ENCODE measurements around the gene ZNF536.

Gene ZNF536

DNA sequence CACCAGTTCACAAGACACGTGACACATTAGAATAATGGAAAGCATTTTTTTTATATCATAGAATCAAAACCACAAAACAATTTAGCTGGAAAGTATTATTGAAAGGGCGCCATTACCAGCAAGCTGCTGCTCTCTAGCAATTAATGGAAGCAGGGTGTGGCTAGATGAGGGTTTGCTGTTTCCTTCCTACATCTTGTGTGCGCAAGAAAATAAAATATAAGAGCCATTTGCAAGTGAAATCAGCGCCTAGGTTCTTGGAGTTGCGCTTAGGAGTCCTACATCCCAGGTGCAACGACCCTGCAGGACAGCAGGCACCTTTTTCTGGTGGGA, 140.9 kb downstream of the ZNF536 start:
- H3K27me3 ChIP-seq (ENCODE audit: control insufficient read depth in 1 of 2, insufficient read depth in 1 of 2, low read length in 2 of 2) = peaks cover 0 to 9% of the 10 kb centered on the region in 2 experiments
- no peak overlapping the region for H2AFZ ChIP-seq (ENCODE audit: low read depth, low read length)
- H3K4me1 ChIP-seq (ENCODE audit: control insufficient read depth, insufficient read depth, low read depth, low read length) = peaks cover 1% of the 10 kb centered on the region
- H3K4me3 ChIP-seq (ENCODE audit: insufficient read depth in 1 of 2, low read depth in 1 of 2, low read length in 2 of 2) = no peak overlapping the region
- DNase-seq = no peak
- H2BK120ac ChIP-seq (ENCODE audit: low read depth, low read length) = no peak overlapping the region
- H3K27ac ChIP-seq (ENCODE audit: low read length, poor library complexity, severe bottlenecking) = no peak overlapping the region
- no peak overlapping the region for H3K4me2 ChIP-seq (ENCODE audit: low read length, poor library complexity, severe bottlenecking)
- H3K9me3 ChIP-seq (ENCODE audit: control insufficient read depth, low read length) = no peaks in the 10 kb centered on the region
- no peak overlapping the region for H2BK15ac ChIP-seq (ENCODE audit: low read depth, poor library complexity, severe bottlenecking)
- H3K79me1 ChIP-seq (replicated peaks; ENCODE audit: low read length, poor library complexity, severe bottlenecking) = no peaks in the 10 kb centered on the region
- H3K9ac ChIP-seq (ENCODE audit: low read length) = no peak overlapping the region
- H4K8ac ChIP-seq (ENCODE audit: low read length) = no peak overlapping the region
- H3K18ac ChIP-seq (ENCODE audit: low read depth in 1 of 2, low read length in 2 of 2) = no peak overlapping the region
- 70% methylated on average over 5 of the region's 6 CpGs for WGBS
- H2AK5ac ChIP-seq (ENCODE audit: low read length, severe bottlenecking) = no peak overlapping the region
- no peak overlapping the region for H3K14ac ChIP-seq (ENCODE audit: low read length in 2 of 2)
- no peak overlapping the region for H3K4ac ChIP-seq (ENCODE audit: low read depth in 1 of 2, low read length in 2 of 2)
- no peak overlapping the region for H3K23ac ChIP-seq (ENCODE audit: low read length in 2 of 2)
- H4K91ac ChIP-seq (ENCODE audit: low read length) = no peak overlapping the region
- H2BK12ac ChIP-seq (ENCODE audit: low read length in 2 of 2) = no peak overlapping the region
- no peak overlapping the region for H2BK5ac ChIP-seq (ENCODE audit: low read depth, low read length, poor library complexity, severe bottlenecking)
- no peaks in the 10 kb centered on the region for H3K36me3 ChIP-seq (ENCODE audit: control insufficient read depth in 1 of 2, insufficient read depth in 2 of 2, low read depth in 1 of 2, low read length in 2 of 2)

GRCh38 chr19:30516111-30516510, 143.9 kb downstream of the ZNF536 start:
- no peak overlapping the region for H3K14ac ChIP-seq (ENCODE audit: low read length in 2 of 2)
- H2BK120ac ChIP-seq (ENCODE audit: low read depth, low read length) = no peak overlapping the region
- no peaks in the 10 kb centered on the region for H3K79me1 ChIP-seq (replicated peaks; ENCODE audit: low read length, poor library complexity, severe bottlenecking)
- H3K4me2 ChIP-seq (ENCODE audit: low read length, poor library complexity, severe bottlenecking) = no peak overlapping the region
- no peak overlapping the region for H3K9ac ChIP-seq (ENCODE audit: low read length)
- H3K4me1 ChIP-seq (ENCODE audit: control insufficient read depth, insufficient read depth, low read depth, low read length) = peaks cover 1% of the 10 kb centered on the region
- 77% methylated on average over 6 of the region's 6 CpGs for WGBS
- no peak overlapping the region for H3K27ac ChIP-seq (ENCODE audit: low read length, poor library complexity, severe bottlenecking)
- H4K8ac ChIP-seq (ENCODE audit: low read length) = no peak overlapping the region
- H2AFZ ChIP-seq (ENCODE audit: low read depth, low read length) = no peak overlapping the region
- no peak for DNase-seq
- H3K4me3 ChIP-seq (ENCODE audit: insufficient read depth in 1 of 2, low read depth in 1 of 2, low read length in 2 of 2) = no peak overlapping the region
- H3K4ac ChIP-seq (ENCODE audit: low read depth in 1 of 2, low read length in 2 of 2) = no peak overlapping the region
- peaks cover 0 to 4% of the 10 kb centered on the region in 2 experiments for H3K27me3 ChIP-seq (ENCODE audit: control insufficient read depth in 1 of 2, insufficient read depth in 1 of 2, low read length in 2 of 2)
- H2BK5ac ChIP-seq (ENCODE audit: low read depth, low read length, poor library complexity, severe bottlenecking) = no peak overlapping the region
- H2BK15ac ChIP-seq (ENCODE audit: low read depth, poor library complexity, severe bottlenecking) = no peak overlapping the region
- H3K36me3 ChIP-seq (ENCODE audit: control insufficient read depth in 1 of 2, insufficient read depth in 2 of 2, low read depth in 1 of 2, low read length in 2 of 2) = no peaks in the 10 kb centered on the region
- H2AK5ac ChIP-seq (ENCODE audit: low read length, severe bottlenecking) = no peak overlapping the region
- H3K18ac ChIP-seq (ENCODE audit: low read depth in 1 of 2, low read length in 2 of 2) = no peak overlapping the region
- no peaks in the 10 kb centered on the region for H3K9me3 ChIP-seq (ENCODE audit: control insufficient read depth, low read length)
- H3K23ac ChIP-seq (ENCODE audit: low read length in 2 of 2) = no peak overlapping the region
- no peak overlapping the region for H2BK12ac ChIP-seq (ENCODE audit: low read length in 2 of 2)
- H4K91ac ChIP-seq (ENCODE audit: low read length) = no peak overlapping the region

DNA sequence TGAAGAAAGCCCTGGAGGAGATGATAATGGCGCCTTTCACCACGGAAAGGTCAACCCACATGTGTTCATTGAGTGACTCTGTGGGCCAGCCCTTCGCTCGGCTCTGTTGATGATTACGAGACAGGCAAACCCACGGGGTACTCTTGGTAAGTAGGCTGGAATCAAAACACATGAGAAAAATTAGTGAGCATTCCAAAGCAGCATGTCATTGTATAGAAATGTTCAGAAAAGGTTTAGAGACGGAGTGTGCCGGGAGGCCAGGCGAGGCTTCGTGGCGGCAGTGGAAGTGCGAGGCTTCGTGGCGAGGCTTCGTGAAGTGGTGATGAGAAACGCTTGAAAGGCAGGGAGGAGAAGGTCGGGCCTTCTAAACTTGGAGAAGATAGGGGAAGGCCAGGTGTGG, 144.3 kb downstream of the ZNF536 start:
- H3K9ac ChIP-seq (ENCODE audit: low read length) = no peak overlapping the region
- no peak overlapping the region for H2BK5ac ChIP-seq (ENCODE audit: low read depth, low read length, poor library complexity, severe bottlenecking)
- no peak overlapping the region for H3K14ac ChIP-seq (ENCODE audit: low read length in 2 of 2)
- H3K36me3 ChIP-seq (ENCODE audit: control insufficient read depth in 1 of 2, insufficient read depth in 2 of 2, low read depth in 1 of 2, low read length in 2 of 2) = no peaks in the 10 kb centered on the region
- H3K23ac ChIP-seq (ENCODE audit: low read length in 2 of 2) = no peak overlapping the region
- no peak for DNase-seq
- no peaks in the 10 kb centered on the region for H3K79me1 ChIP-seq (replicated peaks; ENCODE audit: low read length, poor library complexity, severe bottlenecking)
- no peak overlapping the region for H3K4ac ChIP-seq (ENCODE audit: low read depth in 1 of 2, low read length in 2 of 2)
- no peak overlapping the region for H2AK5ac ChIP-seq (ENCODE audit: low read length, severe bottlenecking)
- H3K18ac ChIP-seq (ENCODE audit: low read depth in 1 of 2, low read length in 2 of 2) = no peak overlapping the region
- H3K4me2 ChIP-seq (ENCODE audit: low read length, poor library complexity, severe bottlenecking) = no peak overlapping the region
- H3K4me3 ChIP-seq (ENCODE audit: insufficient read depth in 1 of 2, low read depth in 1 of 2, low read length in 2 of 2) = no peak overlapping the region
- no peak overlapping the region for H3K27ac ChIP-seq (ENCODE audit: low read length, poor library complexity, severe bottlenecking)
- no peak overlapping the region for H2AFZ ChIP-seq (ENCODE audit: low read depth, low read length)
- H4K91ac ChIP-seq (ENCODE audit: low read length) = no peak overlapping the region
- WGBS = 87% methylated on average over 17 of the region's 17 CpGs
- H3K9me3 ChIP-seq (ENCODE audit: control insufficient read depth, low read length) = no peaks in the 10 kb centered on the region
- no peak overlapping the region for H2BK120ac ChIP-seq (ENCODE audit: low read depth, low read length)
- H2BK15ac ChIP-seq (ENCODE audit: low read depth, poor library complexity, severe bottlenecking) = no peak overlapping the region
- peaks cover 0 to 4% of the 10 kb centered on the region in 2 experiments for H3K27me3 ChIP-seq (ENCODE audit: control insufficient read depth in 1 of 2, insufficient read depth in 1 of 2, low read length in 2 of 2)
- no peak overlapping the region for H2BK12ac ChIP-seq (ENCODE audit: low read length in 2 of 2)
- H3K4me1 ChIP-seq (ENCODE audit: control insufficient read depth, insufficient read depth, low read depth, low read length) = peaks cover 1% of the 10 kb centered on the region
- no peak overlapping the region for H4K8ac ChIP-seq (ENCODE audit: low read length)

DNA sequence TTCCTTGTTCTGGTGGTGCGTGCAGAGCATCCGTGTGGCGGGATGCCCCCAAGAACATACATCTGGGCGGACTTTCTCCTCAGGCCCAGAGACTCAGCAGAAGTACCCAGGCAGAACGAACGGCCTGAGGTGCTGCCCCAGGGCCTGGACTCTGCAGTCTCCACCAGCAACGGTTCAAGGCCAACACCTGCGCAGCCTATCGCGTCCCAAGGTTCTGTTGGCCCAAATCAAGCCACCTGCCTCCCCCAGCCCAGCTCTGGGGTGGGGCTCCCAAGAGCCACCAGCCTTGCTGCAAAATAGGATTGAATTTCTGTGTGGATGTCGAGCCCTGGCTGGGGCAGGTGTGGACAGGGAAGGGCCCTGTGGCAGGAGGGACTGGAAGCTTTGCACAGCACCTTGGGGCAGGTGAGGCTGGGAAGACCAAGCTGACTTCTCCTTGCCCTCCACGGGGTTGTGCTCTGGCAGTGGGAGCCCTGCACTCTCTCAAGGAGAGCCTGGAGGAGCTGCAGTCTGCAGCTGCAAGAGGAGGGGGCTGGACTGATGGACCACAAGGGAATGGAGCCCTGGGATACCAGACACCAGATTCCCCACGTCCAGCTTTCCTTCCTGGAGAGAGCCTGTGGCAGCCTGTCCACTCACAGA, 146.9 kb downstream of the ZNF536 start:
- Histone ChIP-seq H2AK5ac (ENCODE audit: low read length, severe bottlenecking) (no peak overlapping the region), H3K9me3 (ENCODE audit: control insufficient read depth, low read length) (no peaks in the 10 kb centered on the region), H3K4me3 (ENCODE audit: insufficient read depth in 1 of 2, low read depth in 1 of 2, low read length in 2 of 2) (no peak overlapping the region), H3K4me1 (ENCODE audit: control insufficient read depth, insufficient read depth, low read depth, low read length) (peaks cover 1% of the 10 kb centered on the region), H3K36me3 (ENCODE audit: control insufficient read depth in 1 of 2, insufficient read depth in 2 of 2, low read depth in 1 of 2, low read length in 2 of 2) (no peaks in the 10 kb centered on the region), H3K4me2 (ENCODE audit: low read length, poor library complexity, severe bottlenecking) (no peak overlapping the region), H2BK120ac (ENCODE audit: low read depth, low read length) (no peak overlapping the region), H4K8ac (ENCODE audit: low read length) (no peak overlapping the region), H2BK15ac (ENCODE audit: low read depth, poor library complexity, severe bottlenecking) (no peak overlapping the region), H3K27ac (ENCODE audit: low read length, poor library complexity, severe bottlenecking) (no peak overlapping the region), H4K91ac (ENCODE audit: low read length) (no peak overlapping the region), H2AFZ (ENCODE audit: low read depth, low read length) (no peak overlapping the region), H3K14ac (ENCODE audit: low read length in 2 of 2) (no peak overlapping the region), H2BK5ac (ENCODE audit: low read depth, low read length, poor library complexity, severe bottlenecking) (no peak overlapping the region), H3K9ac (ENCODE audit: low read length) (no peak overlapping the region), H3K23ac (ENCODE audit: low read length in 2 of 2) (no peak overlapping the region), H2BK12ac (ENCODE audit: low read length in 2 of 2) (no peak overlapping the region), H3K27me3 (ENCODE audit: control insufficient read depth in 1 of 2, insufficient read depth in 1 of 2, low read length in 2 of 2) (peaks cover 0 to 4% of the 10 kb centered on the region in 2 experiments), H3K18ac (ENCODE audit: low read depth in 1 of 2, low read length in 2 of 2) (no peak overlapping the region), H3K4ac (ENCODE audit: low read depth in 1 of 2, low read length in 2 of 2) (no peak overlapping the region), H3K79me1 (replicated peaks; ENCODE audit: low read length, poor library complexity, severe bottlenecking) (no peaks in the 10 kb centered on the region)
- no peak for DNase-seq
- WGBS = 72% methylated on average over 12 of the region's 13 CpGs

Measured in mesenchymal stem cell (in vitro differentiated cells and primary cell).